ENCODE results near the gene PRKCSH. TPM values are rescaled to one million over a fixed set of nuclear protein-coding genes. Genes with fewer than 3 reads are reported as not detected.
"Not testable (repeated sequence)": the region's sequence is repeated elsewhere in the genome, so short reads cannot be mapped to it uniquely, and the experiment has no call there.

The PRKCSH gene
- total and polyA plus RNA-seq, 7 experiments from 2014 or later, result 30.6 to 332 (median 279) TPM

- Histone ChIP-seq H3K4me1 (ENCODE audit: control insufficient read depth in 2 of 2, insufficient read depth in 2 of 2, low read length in 2 of 2) (no peaks in the 10 kb centered on the region), H3K36me3 (ENCODE audit: control insufficient read depth in 2 of 3, insufficient read depth in 3 of 3, low read length in 3 of 3) (no peaks in the 10 kb centered on the region), H3K27ac (ENCODE audit: low read depth, low read length) (no peak overlapping the region), H3K4me3 (ENCODE audit: low read length) (no peak overlapping the region), H3K9me3 (ENCODE audit: control insufficient read depth in 2 of 3, low read length in 3 of 3) (no peaks in the 10 kb centered on the region), H3K27me3 (ENCODE audit: control insufficient read depth in 2 of 2, insufficient read depth in 2 of 2, low read length in 2 of 2) (no peaks in the 10 kb centered on the region)
- DNase-seq, result no peak
- H3K27me3 Mint-ChIP-seq, result peaks cover 0 to 10% (median 4%) of the 10 kb centered on the region in 5 donors
- no peak overlapping the region for H3K4me3 Mint-ChIP-seq
- ChIA-PET POLR2A (interaction anchor here (0.6 kb wide), 1 partner anchor 394 kb away, joined by 3 read pairs; no protein-coding TSS in a partner anchor), CTCF (no interaction called here)
- peaks cover 0 to 6% (median 0%) of the 10 kb centered on the region in 7 donors for H3K4me1 Mint-ChIP-seq
- H3K27ac Mint-ChIP-seq, result no peak overlapping the region
- ATAC-seq, result no peak
- intact Hi-C loops (cut with micrococcal nuclease), result no loop called here
- peaks cover 0 to 1% (median 0%) of the 10 kb centered on the region in 11 donors for H3K9me3 Mint-ChIP-seq
- peaks cover 0 to 3% (median 0%) of the 10 kb centered on the region in 5 donors for H3K36me3 Mint-ChIP-seq
Observed at GRCh38 chr19:11399667-11400066, 35.8 kb upstream of the PRKCSH start.

- Histone ChIP-seq H3K4me1 (ENCODE audit: control insufficient read depth in 2 of 2, insufficient read depth in 2 of 2, low read length in 2 of 2) (no peaks in the 10 kb centered on the region), H3K9me3 (ENCODE audit: control insufficient read depth in 2 of 3, low read length in 3 of 3) (no peaks in the 10 kb centered on the region), H3K27me3 (ENCODE audit: control insufficient read depth in 2 of 2, insufficient read depth in 2 of 2, low read length in 2 of 2) (no peaks in the 10 kb centered on the region), H3K27ac (ENCODE audit: low read depth, low read length) (no peak overlapping the region), H3K4me3 (ENCODE audit: low read length) (no peak overlapping the region), H3K36me3 (ENCODE audit: control insufficient read depth in 2 of 3, insufficient read depth in 3 of 3, low read length in 3 of 3) (no peaks in the 10 kb centered on the region)
- H3K27ac Mint-ChIP-seq, result no peak overlapping the region
- intact Hi-C loops (cut with micrococcal nuclease), result no loop called here
- POLR2A ChIA-PET, result interaction anchor here (0.6 kb wide), 1 partner anchor 152 kb away, joined by 6 read pairs; no protein-coding TSS in a partner anchor
- no peaks in the 10 kb centered on the region for H3K36me3 Mint-ChIP-seq
- DNase-seq (no peak), ATAC-seq (no peak)
- H3K9me3 Mint-ChIP-seq, result peaks cover 0 to 1% (median 0%) of the 10 kb centered on the region in 11 donors
- peaks cover 0 to 11% (median 0%) of the 10 kb centered on the region in 5 donors for H3K27me3 Mint-ChIP-seq
- CTCF ChIA-PET, result no interaction called here
- peaks cover 0 to 3% (median 0%) of the 10 kb centered on the region in 7 donors for H3K4me1 Mint-ChIP-seq
- no peak overlapping the region for H3K4me3 Mint-ChIP-seq
Observed at GRCh38 chr19:11400798-11401197, 34.6 kb upstream of the PRKCSH start.

- ChIA-PET POLR2A (interaction anchor here (0.6 kb wide), 1 partner anchor 8 kb away, joined by 3 read pairs; no protein-coding TSS in a partner anchor), CTCF (no interaction called here)
- peaks cover 0 to 5% (median 0%) of the 10 kb centered on the region in 7 donors for H3K4me1 Mint-ChIP-seq
- intact Hi-C loops (cut with micrococcal nuclease), result no loop called here
- DNase-seq (no peak), ATAC-seq (no peak)
- Histone ChIP-seq H3K4me1 (ENCODE audit: control insufficient read depth in 2 of 2, insufficient read depth in 2 of 2, low read length in 2 of 2) (no peaks in the 10 kb centered on the region), H3K27ac (ENCODE audit: low read depth, low read length) (no peak overlapping the region), H3K9me3 (ENCODE audit: control insufficient read depth in 2 of 3, low read length in 3 of 3) (no peaks in the 10 kb centered on the region), H3K36me3 (ENCODE audit: control insufficient read depth in 2 of 3, insufficient read depth in 3 of 3, low read length in 3 of 3) (no peaks in the 10 kb centered on the region), H3K4me3 (ENCODE audit: low read length) (no peak overlapping the region), H3K27me3 (ENCODE audit: control insufficient read depth in 2 of 2, insufficient read depth in 2 of 2, low read length in 2 of 2) (no peaks in the 10 kb centered on the region)
- H3K27ac Mint-ChIP-seq, result no peak overlapping the region
- H3K36me3 Mint-ChIP-seq, result no peaks in the 10 kb centered on the region
- H3K9me3 Mint-ChIP-seq, result peaks cover 0 to 1% (median 0%) of the 10 kb centered on the region in 11 donors
- H3K4me3 Mint-ChIP-seq, result no peak overlapping the region
- peaks cover 0 to 14% (median under 1%) of the 10 kb centered on the region in 5 donors for H3K27me3 Mint-ChIP-seq
Observed at GRCh38 chr19:11401808-11402543, 33.5 kb upstream of the PRKCSH start.

GRCh38 chr19:11404588-11405222 lies 30.7 kb upstream of the PRKCSH start:
- ChIA-PET CTCF (no interaction called here), POLR2A (no interaction called here)
- ATAC-seq (no peak), DNase-seq (no peak)
- Mint-ChIP-seq H3K27ac (no peak overlapping the region), H3K9me3 (no peaks in the 10 kb centered on the region), H3K36me3 (no peaks in the 10 kb centered on the region), H3K27me3 (peaks cover 0 to 19% (median 4%) of the 10 kb centered on the region in 5 donors), H3K4me3 (no peak overlapping the region), H3K4me1 (peaks cover 0 to 5% (median 0%) of the 10 kb centered on the region in 7 donors)
- Histone ChIP-seq H3K4me3 (ENCODE audit: low read length) (no peak overlapping the region), H3K4me1 (ENCODE audit: control insufficient read depth in 2 of 2, insufficient read depth in 2 of 2, low read length in 2 of 2) (no peaks in the 10 kb centered on the region), H3K9me3 (ENCODE audit: control insufficient read depth in 2 of 3, low read length in 3 of 3) (no peaks in the 10 kb centered on the region), H3K27me3 (ENCODE audit: control insufficient read depth in 2 of 2, insufficient read depth in 2 of 2, low read length in 2 of 2) (no peaks in the 10 kb centered on the region), H3K27ac (ENCODE audit: low read depth, low read length) (no peak overlapping the region), H3K36me3 (ENCODE audit: control insufficient read depth in 2 of 3, insufficient read depth in 3 of 3, low read length in 3 of 3) (no peaks in the 10 kb centered on the region)
- intact Hi-C loops (cut with micrococcal nuclease), result no loop called here

GRCh38 chr19:11405846-11406643 lies 29.4 kb upstream of the PRKCSH start:
- H3K9me3 ChIP-seq (ENCODE audit: control insufficient read depth in 2 of 3, low read length in 3 of 3), result no peaks in the 10 kb centered on the region
- Mint-ChIP-seq H3K27me3 (peaks cover 4 to 20% (median 7%) of the 10 kb centered on the region in 5 donors), H3K4me3 (no peak overlapping the region), H3K4me1 (peaks cover 0 to 5% (median 0%) of the 10 kb centered on the region in 7 donors), H3K27ac (no peak overlapping the region), H3K36me3 (no peaks in the 10 kb centered on the region), H3K9me3 (no peaks in the 10 kb centered on the region)
- DNase-seq (peak in 5 of 9 donors; percentile 29 to 46 (median 33)), ATAC-seq (peak; percentile 68)
- ChIA-PET CTCF (interaction anchor here (2.5 kb wide), 1 partner anchor 25 kb away, joined by 13 read pairs; no protein-coding TSS in a partner anchor), POLR2A (no interaction called here)
- H3K4me3 ChIP-seq (ENCODE audit: low read length), result no peak overlapping the region
- intact Hi-C loops (cut with micrococcal nuclease), result loop anchor here in 1 of 2 donors (1.0 kb wide), 1 partner anchor 25 kb away; no protein-coding TSS in a partner anchor
- H3K27ac ChIP-seq (ENCODE audit: low read depth, low read length), result no peak overlapping the region
- no peaks in the 10 kb centered on the region for H3K4me1 ChIP-seq (ENCODE audit: control insufficient read depth in 2 of 2, insufficient read depth in 2 of 2, low read length in 2 of 2)
- no peaks in the 10 kb centered on the region for H3K36me3 ChIP-seq (ENCODE audit: control insufficient read depth in 2 of 3, insufficient read depth in 3 of 3, low read length in 3 of 3)
- H3K27me3 ChIP-seq (ENCODE audit: control insufficient read depth in 2 of 2, insufficient read depth in 2 of 2, low read length in 2 of 2), result no peaks in the 10 kb centered on the region

GRCh38 chr19:11406703-11407236 lies 28.7 kb upstream of the PRKCSH start:
- H3K27ac Mint-ChIP-seq; H3K9me3 ChIP-seq (ENCODE audit: control insufficient read depth in 2 of 3, low read length in 3 of 3); H3K27ac ChIP-seq (ENCODE audit: low read depth, low read length); H3K4me1 Mint-ChIP-seq; H3K36me3 ChIP-seq (ENCODE audit: control insufficient read depth in 2 of 3, insufficient read depth in 3 of 3, low read length in 3 of 3); ATAC-seq; H3K9me3 Mint-ChIP-seq; POLR2A ChIA-PET; H3K4me3 Mint-ChIP-seq; H3K4me3 ChIP-seq (ENCODE audit: low read length); H3K4me1 ChIP-seq (ENCODE audit: control insufficient read depth in 2 of 2, insufficient read depth in 2 of 2, low read length in 2 of 2); DNase-seq; H3K36me3 Mint-ChIP-seq; H3K27me3 ChIP-seq (ENCODE audit: control insufficient read depth in 2 of 2, insufficient read depth in 2 of 2, low read length in 2 of 2): not testable (repeated sequence)
- intact Hi-C loops (cut with micrococcal nuclease), result loop anchor here in 1 of 2 donors (1.0 kb wide), 1 partner anchor 25 kb away; no protein-coding TSS in a partner anchor
- CTCF ChIA-PET, result interaction anchor here (0.7 to 2.5 kb wide), 2 partner anchors 26 to 36 kb away, joined by 10 to 13 read pairs; no protein-coding TSS in a partner anchor
- peaks cover 4 to 23% (median 11%) of the 10 kb centered on the region in 5 donors for H3K27me3 Mint-ChIP-seq
